A172 (cell line): ENCODE measurements around the gene NR6A1. TPM values are rescaled to one million over a fixed set of nuclear protein-coding genes. Genes with fewer than 3 reads are reported as not detected.

Experiments used
- DNase-seq: peaks from one replicate; pipeline ENCODE4 v3.0.0-alpha.2; 2015; ENCODE audit warnings: low spot score
- total RNA-seq: library from RNA; depleted of rRNA; stranded (reverse); fragments of >200 nt; shearing (Covaris generic); gene quantifications from 2 replicates; pipeline ENCODE4 v1.2.3, GENCODE V29; 2014; rRNA removed

NR6A1 gene
- total RNA-seq, 1 experiment from 2014 or later, result 0.28 TPM

GRCh38 chr9:124474151-124474550 is 297.0 kb downstream of the NR6A1 start:
- no peak for DNase-seq

- DNase-seq, result no peak
Observed at GRCh38 chr9:124473310-124473709, 297.8 kb downstream of the NR6A1 start.

- DNase-seq, result no peak
Observed at GRCh38 chr9:124472770-124473169, 298.3 kb downstream of the NR6A1 start.

- DNase-seq, result no peak
Observed at GRCh38 chr9:124471761-124472160, 299.4 kb downstream of the NR6A1 start.

- no peak for DNase-seq
Observed at GRCh38 chr9:124470726-124471125, 300.4 kb downstream of the NR6A1 start.

GRCh38 chr9:124470306-124470705 is 300.8 kb downstream of the NR6A1 start:
- DNase-seq, result no peak

GRCh38 chr9:124469011-124469832 is 301.9 kb downstream of the NR6A1 start:
- DNase-seq, result no peak

- no peak for DNase-seq
Observed at GRCh38 chr9:124468061-124468740, 302.9 kb downstream of the NR6A1 start.

GRCh38 chr9:124467410-124468060 is 303.6 kb downstream of the NR6A1 start:
- no peak for DNase-seq

Other genes with a start within 250 kb of the NR6A1 start
- 12.0 and 18.0 TPM in 2 replicates for gene OLFML2A, start 5.8 kb upstream of the NR6A1 start, total RNA-seq
- not detected in 2 replicates for gene WDR38, start 82.1 kb upstream of the NR6A1 start, total RNA-seq
- 2,941 and 5,977 TPM in 2 replicates for gene RPL35, start 90.6 kb upstream of the NR6A1 start, total RNA-seq
- gene ARPC5L, start 90.8 kb upstream of the NR6A1 start, total RNA-seq, result 61.5 and 62.1 TPM in 2 replicates
- gene GOLGA1, start 169.8 kb upstream of the NR6A1 start, total RNA-seq, result 19.3 and 24.3 TPM in 2 replicates